Measurements from ENCODE around the gene CTR9.

CTR9 gene

DNA sequence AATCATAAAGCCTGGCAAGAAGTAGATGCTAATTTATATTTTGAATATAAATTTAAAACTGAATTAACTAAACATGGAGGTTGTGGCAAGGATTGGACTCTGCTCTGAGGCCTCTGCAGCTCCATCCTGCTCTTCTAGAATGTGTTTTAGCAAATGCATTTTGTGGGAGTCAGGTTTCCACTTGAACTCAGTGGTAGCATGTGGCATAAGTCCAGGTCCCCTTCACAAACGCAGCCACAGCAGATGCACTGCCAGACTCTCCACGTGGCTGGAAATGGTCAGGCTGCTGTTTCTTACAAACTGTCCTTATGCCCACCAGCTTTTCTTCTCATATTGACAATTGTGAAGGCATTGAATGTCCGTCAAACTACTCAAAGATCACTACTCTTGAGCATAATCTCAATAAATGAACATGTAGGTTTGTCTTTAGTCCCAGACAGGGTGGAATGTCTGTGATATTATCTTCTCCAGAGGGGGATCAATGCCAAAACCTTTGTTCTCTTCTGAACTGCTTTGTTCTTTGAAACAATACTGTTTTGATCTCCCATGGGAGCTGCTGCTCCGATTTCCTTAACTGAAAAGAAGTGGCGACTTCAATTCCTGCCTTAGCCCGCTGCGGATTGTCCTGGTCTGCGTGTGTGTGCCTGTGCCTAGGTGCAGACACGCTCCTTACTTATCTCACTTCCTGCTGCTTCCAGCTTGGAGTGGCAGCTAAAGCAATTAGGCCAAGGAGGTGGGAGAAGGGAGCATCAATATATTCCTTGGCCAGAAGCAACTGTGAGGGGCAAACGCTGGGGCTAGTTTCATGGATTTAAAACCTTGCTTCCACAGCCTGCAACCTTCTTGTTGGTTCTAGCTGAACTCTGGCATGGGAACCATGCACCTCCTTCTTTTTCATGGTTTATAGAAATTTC, 33.4 kb downstream of the CTR9 start:
- no peak overlapping the region for H3K4me3 ChIP-seq (ENCODE audit: low read depth in 1 of 2, low read length in 1 of 2)
- no peaks in the 10 kb centered on the region for H3K27me3 ChIP-seq
- H3K4me1 ChIP-seq (ENCODE audit: control insufficient read depth in 1 of 2, insufficient read depth in 1 of 2, low read depth in 1 of 2, low read length in 1 of 2) = peaks cover 5 to 7% of the 10 kb centered on the region in 2 experiments
- no peak for TF ChIP-seq CTCF (IDR thresholded peaks at IDR 0.05)
- H3K36me3 ChIP-seq = peaks cover 4% of the 10 kb centered on the region
- H3K9me3 ChIP-seq = no peaks in the 10 kb centered on the region
- no peak overlapping the region for H3K27ac ChIP-seq

DNA sequence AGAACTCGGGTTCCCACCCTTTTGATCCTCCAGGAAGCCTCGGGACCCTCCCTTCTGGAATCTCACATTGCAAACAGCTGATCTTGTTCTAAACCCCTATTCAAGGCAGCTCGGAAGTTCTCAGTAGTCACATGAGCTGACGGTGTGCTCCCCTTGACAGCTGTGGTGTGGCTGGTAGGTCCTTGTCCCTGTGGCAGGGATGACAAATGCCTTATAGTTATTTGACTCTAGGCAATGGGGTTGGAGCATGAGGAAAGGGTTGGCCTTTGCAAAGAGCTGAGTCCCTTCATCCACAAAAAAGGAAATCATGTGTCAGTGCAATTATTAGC, 34.1 kb downstream of the CTR9 start:
- TF ChIP-seq CTCF (IDR thresholded peaks at IDR 0.05) = no peak
- Histone ChIP-seq H3K27me3 (no peaks in the 10 kb centered on the region), H3K4me1 (ENCODE audit: control insufficient read depth in 1 of 2, insufficient read depth in 1 of 2, low read depth in 1 of 2, low read length in 1 of 2) (peaks cover 5 to 7% of the 10 kb centered on the region in 2 experiments), H3K4me3 (ENCODE audit: low read depth in 1 of 2, low read length in 1 of 2) (no peak overlapping the region), H3K36me3 (no peaks in the 10 kb centered on the region), H3K9me3 (no peaks in the 10 kb centered on the region), H3K27ac (no peak overlapping the region)

DNA sequence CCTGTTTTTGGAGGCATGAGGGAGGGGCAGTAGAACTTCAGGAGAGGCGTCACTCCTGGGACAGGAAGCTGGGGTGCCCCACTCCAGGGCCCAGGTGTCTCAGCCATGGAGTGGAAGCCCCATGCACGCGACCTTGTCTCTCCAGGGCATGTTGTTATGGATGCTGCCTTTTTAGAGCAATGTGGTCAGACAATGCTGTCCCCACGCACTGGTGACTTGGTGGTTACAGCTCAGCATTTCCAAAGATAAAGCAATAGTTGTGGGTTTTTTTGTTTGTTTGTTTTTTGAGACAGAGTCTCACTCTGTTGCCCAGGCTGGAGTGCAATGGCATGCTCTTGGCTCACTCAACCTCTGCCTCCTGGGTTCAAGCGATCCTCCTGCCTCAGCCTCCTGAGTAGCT, 35.4 kb downstream of the CTR9 start:
- no peak overlapping the region for H3K4me3 ChIP-seq (ENCODE audit: low read depth in 1 of 2, low read length in 1 of 2)
- TF ChIP-seq CTCF (IDR thresholded peaks at IDR 0.05) = no peak
- no peaks in the 10 kb centered on the region for H3K27me3 ChIP-seq
- no peaks in the 10 kb centered on the region for H3K9me3 ChIP-seq
- H3K36me3 ChIP-seq = no peaks in the 10 kb centered on the region
- H3K4me1 ChIP-seq (ENCODE audit: control insufficient read depth in 1 of 2, insufficient read depth in 1 of 2, low read depth in 1 of 2, low read length in 1 of 2) = peaks cover 5 to 7% of the 10 kb centered on the region in 2 experiments
- H3K27ac ChIP-seq = no peak overlapping the region

DNA sequence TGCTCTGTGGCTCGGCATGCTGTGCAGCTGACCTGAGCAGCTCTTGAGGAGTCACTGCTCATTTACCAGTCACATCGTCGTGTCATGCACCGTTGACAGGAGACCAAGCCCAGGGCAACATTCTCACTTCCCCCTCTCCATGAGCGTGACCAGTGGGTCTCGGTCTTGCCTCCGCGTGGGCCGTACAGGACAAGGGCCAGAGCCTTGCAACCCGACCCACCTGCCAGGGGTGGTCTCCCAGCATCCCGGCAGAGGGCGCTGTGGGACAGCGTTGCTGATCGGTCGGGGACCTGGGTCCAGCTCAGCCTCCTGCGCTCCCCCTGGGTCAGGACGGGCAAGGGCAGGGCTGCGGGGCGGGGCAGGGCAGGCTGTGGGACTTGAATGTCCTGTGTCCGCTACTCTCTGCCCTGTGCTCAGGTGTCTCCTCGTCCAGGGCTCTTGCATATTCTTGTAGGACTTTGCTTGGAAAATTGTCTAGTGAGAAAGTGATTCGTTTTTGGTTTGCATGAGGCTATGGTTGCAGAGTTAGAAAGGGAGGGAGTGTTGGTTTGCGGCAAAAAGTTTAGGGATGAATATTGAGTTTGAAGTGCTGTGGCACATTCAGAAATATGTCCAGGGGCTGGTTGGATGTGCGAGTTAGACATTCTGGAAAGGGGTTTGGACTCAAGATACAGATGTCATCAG, 41.5 kb downstream of the CTR9 start:
- H3K4me1 ChIP-seq (ENCODE audit: control insufficient read depth in 1 of 2, insufficient read depth in 1 of 2, low read depth in 1 of 2, low read length in 1 of 2) = peaks cover 23 to 34% of the 10 kb centered on the region in 2 experiments
- H3K4me3 ChIP-seq (ENCODE audit: low read depth in 1 of 2, low read length in 1 of 2) = peak overlapping the region in 1 of 2 experiments; percentile 10
- peak; percentile 92 for TF ChIP-seq CTCF (IDR thresholded peaks at IDR 0.05)
- no peaks in the 10 kb centered on the region for H3K27me3 ChIP-seq
- H3K9me3 ChIP-seq = no peaks in the 10 kb centered on the region
- H3K27ac ChIP-seq = no peak overlapping the region
- peaks cover 21% of the 10 kb centered on the region for H3K36me3 ChIP-seq

- H3K27me3 ChIP-seq = no peaks in the 10 kb centered on the region
- H3K4me1 ChIP-seq (ENCODE audit: control insufficient read depth in 1 of 2, insufficient read depth in 1 of 2, low read depth in 1 of 2, low read length in 1 of 2) = peaks cover 35 to 45% of the 10 kb centered on the region in 2 experiments
- H3K27ac ChIP-seq = no peak overlapping the region
- no peaks in the 10 kb centered on the region for H3K9me3 ChIP-seq
- no peak overlapping the region for H3K4me3 ChIP-seq (ENCODE audit: low read depth in 1 of 2, low read length in 1 of 2)
- no peak for TF ChIP-seq CTCF (IDR thresholded peaks at IDR 0.05)
- peaks cover 33% of the 10 kb centered on the region for H3K36me3 ChIP-seq
Observed at GRCh38 chr11:10793470-10794255, 42.6 kb downstream of the CTR9 start.
